IgD-negative memory B cell (primary cell): ENCODE data around the gene POTEF. TPM values are rescaled to one million over a fixed set of nuclear protein-coding genes. Genes with fewer than 3 reads are reported as not detected.
"Not testable (repeated sequence)": the region's sequence is repeated elsewhere in the genome, so short reads cannot be mapped to it uniquely, and the experiment has no call there.

ENCODE experiments used
- H3K27ac Mint-ChIP-seq, 3 donors: one replicate each; pipeline ENCODE4 v1.8.0; 2020 to 2022; ENCODE audit warnings: mild to moderate bottlenecking in 3 of 3, mixed read lengths in 3 of 3, moderate library complexity in 1 of 3
- H3K27me3 Mint-ChIP-seq: one replicate; pipeline ENCODE4 v1.8.0; 2021; ENCODE audit warnings: mixed read lengths
- H3K36me3 Mint-ChIP-seq: one replicate; pipeline ENCODE4 v1.8.0; 2020; ENCODE audit warnings: mild to moderate bottlenecking, mixed read lengths
- H3K4me1 Mint-ChIP-seq, 3 donors: one replicate each; pipeline ENCODE4 v1.8.0; 2020 to 2022; ENCODE audit warnings: mixed read lengths in 3 of 3, mild to moderate bottlenecking in 1 of 3
- H3K4me3 Mint-ChIP-seq, 4 donors: one replicate each; pipeline ENCODE4 v1.8.0; 2020 to 2022; ENCODE audit warnings: mild to moderate bottlenecking in 4 of 4, mixed read lengths in 4 of 4, moderate library complexity in 3 of 4
- H3K9me3 Mint-ChIP-seq, 3 donors: one replicate each; pipeline ENCODE4 v1.8.0; 2020 to 2021; ENCODE audit warnings: mixed read lengths in 3 of 3, mild to moderate bottlenecking in 1 of 3
- polyA plus RNA-seq: library from polyadenylated mRNA; unstranded; fragments of 300-500 nt; fragmentation: Illumina TruSeq; gene quantifications from one replicate; pipeline ENCODE4 v1.2.3, GENCODE V29; 2021

POTEF gene
- polyA plus RNA-seq, 1 donor from 2014 or later, result not detected

DNA sequence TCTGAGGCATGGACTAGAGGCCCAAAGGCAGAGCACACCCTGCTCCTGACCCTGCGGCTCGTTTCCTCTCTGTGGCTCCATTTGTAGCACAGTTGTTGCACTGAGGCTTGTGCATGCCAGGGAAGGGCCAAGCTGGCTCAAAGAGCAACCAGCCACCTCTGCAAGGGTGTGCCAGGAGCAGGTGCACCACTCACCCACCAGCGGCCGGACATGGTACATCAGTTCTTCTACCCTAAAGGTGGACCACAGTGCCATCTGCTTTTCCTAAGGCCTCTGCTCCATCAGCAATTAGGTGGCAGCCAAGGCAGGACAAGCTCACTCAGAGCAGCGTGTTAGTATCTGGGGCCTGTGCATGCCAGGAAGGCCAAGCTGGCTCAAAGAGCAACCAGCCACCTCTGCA is 66.4 kb downstream of the POTEF start:
- H3K27me3 Mint-ChIP-seq, H3K4me1 Mint-ChIP-seq, H3K9me3 Mint-ChIP-seq, H3K4me3 Mint-ChIP-seq, H3K27ac Mint-ChIP-seq, H3K36me3 Mint-ChIP-seq: not testable (repeated sequence)

DNA sequence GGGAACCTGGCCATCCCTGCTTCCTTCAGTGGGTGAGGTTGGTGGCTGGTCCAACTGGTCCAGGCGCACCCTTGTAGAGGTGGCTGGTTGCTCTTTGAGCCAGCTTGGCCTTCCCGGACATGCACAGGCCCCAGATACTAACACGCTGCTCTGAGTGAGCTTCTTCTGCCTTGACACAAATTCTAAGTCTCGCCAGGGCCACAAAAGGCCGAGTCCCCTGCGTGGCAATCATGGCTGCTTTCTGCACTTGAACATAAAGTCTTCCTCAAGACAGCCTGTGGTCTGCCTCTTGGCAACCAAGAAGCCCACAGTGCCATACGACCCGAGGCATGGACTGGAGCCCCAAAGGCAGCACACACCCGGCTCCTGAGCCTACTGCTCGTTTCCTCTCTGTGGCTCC is 69.0 kb downstream of the POTEF start:
- not testable (repeated sequence) for H3K27ac Mint-ChIP-seq, H3K9me3 Mint-ChIP-seq, H3K4me3 Mint-ChIP-seq, H3K27me3 Mint-ChIP-seq, H3K4me1 Mint-ChIP-seq, H3K36me3 Mint-ChIP-seq

DNA sequence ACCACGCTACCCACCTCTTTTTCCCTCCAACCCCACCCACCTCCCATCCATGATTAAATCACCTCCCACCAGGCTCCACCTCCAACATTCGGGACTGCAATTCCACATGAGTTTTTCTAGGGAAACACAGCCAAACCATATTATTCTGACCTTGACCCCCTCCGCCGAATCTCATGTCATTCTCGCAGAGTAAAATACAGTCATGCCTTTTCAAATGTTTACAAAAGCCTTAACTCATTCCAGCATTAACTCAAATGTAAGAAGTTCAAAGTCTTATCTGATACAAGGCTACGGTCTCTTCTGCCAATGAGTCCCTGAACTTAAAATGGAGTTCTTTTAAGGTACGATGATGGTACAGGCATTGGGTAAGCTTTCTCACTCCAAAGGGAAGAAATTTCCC is 72.7 kb downstream of the POTEF start:
- not testable (repeated sequence) for H3K27ac Mint-ChIP-seq, H3K4me3 Mint-ChIP-seq, H3K4me1 Mint-ChIP-seq, H3K9me3 Mint-ChIP-seq, H3K36me3 Mint-ChIP-seq, H3K27me3 Mint-ChIP-seq

DNA sequence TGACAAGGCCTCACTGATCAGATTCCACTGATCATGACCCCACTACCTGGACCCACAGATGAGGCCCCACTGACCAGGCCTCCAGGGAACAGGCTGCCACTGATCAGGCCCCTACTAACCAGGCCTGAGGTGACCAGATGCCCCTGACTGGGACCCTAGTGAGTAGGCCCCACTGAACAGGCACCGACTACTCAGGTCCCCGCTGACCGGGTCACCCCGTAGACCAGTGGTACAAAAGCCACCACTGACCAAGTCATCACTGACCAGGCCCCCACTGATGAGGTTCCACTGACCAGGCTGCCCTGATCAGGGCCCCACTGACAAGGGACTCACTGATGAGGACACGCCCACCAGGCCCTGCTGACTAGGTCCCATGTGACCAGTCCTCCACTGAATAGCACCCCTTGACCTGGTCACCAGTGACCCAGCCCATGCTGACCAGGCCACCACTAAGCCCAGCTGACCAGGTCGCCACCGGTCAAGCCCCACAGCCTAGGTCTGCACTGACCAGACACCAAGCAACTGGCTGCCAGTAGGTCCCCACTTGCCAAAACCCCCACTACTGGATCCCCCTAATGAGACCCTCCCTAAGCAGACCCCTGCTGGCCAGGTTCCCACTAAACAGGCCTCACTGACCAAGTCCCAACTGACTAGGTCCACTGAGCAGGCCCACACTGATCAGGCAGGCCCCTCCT is 75.7 kb downstream of the POTEF start:
- H3K36me3 Mint-ChIP-seq, H3K27me3 Mint-ChIP-seq, H3K9me3 Mint-ChIP-seq, H3K4me3 Mint-ChIP-seq, H3K4me1 Mint-ChIP-seq: not testable (repeated sequence)
- H3K27ac Mint-ChIP-seq, result peak overlapping the region in 1 of 3 donors; percentile 43

DNA sequence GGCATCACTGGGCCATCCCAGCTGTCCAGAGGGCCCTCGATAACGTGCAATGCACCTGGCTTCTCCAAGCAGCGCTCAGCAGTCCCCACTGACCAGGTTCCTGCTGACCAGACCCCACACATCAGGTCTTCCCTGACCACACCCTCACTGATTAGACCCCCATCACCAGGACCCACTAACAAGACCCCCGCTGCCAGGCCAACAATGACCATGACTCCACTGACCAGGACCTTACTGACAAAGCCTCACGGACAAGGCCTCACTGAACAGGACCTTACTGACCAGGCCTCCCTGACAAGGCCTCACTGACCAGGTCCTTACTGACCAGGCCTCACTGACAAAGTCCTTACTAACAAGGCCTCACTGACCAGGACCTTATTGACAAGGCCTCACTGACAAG is 76.6 kb downstream of the POTEF start:
- not testable (repeated sequence) for H3K4me1 Mint-ChIP-seq, H3K4me3 Mint-ChIP-seq, H3K27me3 Mint-ChIP-seq, H3K9me3 Mint-ChIP-seq, H3K36me3 Mint-ChIP-seq, H3K27ac Mint-ChIP-seq

DNA sequence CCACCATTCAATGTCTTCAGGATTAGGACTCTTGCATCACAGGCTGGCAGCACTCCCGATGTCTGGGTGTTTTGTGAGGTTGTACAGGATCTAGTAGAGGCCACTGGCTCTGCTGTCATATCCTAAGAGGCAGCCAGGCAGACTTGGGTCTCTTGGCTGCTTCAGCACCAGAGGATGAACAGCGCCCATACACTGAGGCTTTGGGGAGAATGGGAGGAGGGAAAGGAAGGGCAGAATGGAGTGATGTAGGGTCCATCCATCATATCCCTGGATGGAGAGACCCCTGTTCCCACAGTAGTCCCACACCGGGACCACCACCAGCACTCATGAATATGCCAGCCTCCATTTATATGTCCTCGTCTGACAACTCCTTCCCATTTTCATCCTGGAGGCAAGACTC is 80.6 kb downstream of the POTEF start:
- H3K9me3 Mint-ChIP-seq, H3K36me3 Mint-ChIP-seq, H3K27ac Mint-ChIP-seq, H3K27me3 Mint-ChIP-seq, H3K4me1 Mint-ChIP-seq, H3K4me3 Mint-ChIP-seq: not testable (repeated sequence)

DNA sequence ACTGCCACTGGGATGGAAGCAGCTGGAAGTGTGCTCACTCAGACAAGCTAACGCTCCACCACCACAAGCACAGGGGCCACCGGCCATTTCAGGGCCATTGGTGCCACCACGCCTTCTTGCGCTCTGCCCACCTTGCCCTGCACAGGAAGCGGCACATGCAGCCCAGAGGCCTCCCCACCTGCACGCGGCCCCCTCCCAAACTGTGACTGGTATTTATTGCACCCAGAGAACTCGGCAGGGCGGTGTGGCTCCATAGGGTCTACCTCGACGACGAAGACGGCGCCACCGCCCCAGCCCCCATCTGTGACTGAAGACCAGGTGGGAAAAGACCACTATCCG is 90.8 kb downstream of the POTEF start:
- not testable (repeated sequence) for H3K36me3 Mint-ChIP-seq, H3K27me3 Mint-ChIP-seq, H3K4me3 Mint-ChIP-seq, H3K4me1 Mint-ChIP-seq, H3K9me3 Mint-ChIP-seq, H3K27ac Mint-ChIP-seq

- not testable (repeated sequence) for H3K27me3 Mint-ChIP-seq, H3K27ac Mint-ChIP-seq, H3K4me1 Mint-ChIP-seq, H3K4me3 Mint-ChIP-seq, H3K9me3 Mint-ChIP-seq, H3K36me3 Mint-ChIP-seq
Measured at GRCh38 chr2:130025931-130026330, 103.1 kb downstream of the POTEF start.

Other genes with a start within 250 kb of the POTEF start
- not detected for gene RAB6C, start 149.6 kb downstream of the POTEF start, polyA plus RNA-seq
- gene CCDC74B, start 15.9 kb upstream of the POTEF start, polyA plus RNA-seq, result not detected
- gene SMPD4, start 52.4 kb upstream of the POTEF start, polyA plus RNA-seq, result 43.3 TPM
- 168 TPM for gene MZT2B, start 53.0 kb upstream of the POTEF start, polyA plus RNA-seq
- gene TUBA3E, start 69.2 kb upstream of the POTEF start, polyA plus RNA-seq, result not detected
- 102 TPM for gene IMP4, start 213.7 kb upstream of the POTEF start, polyA plus RNA-seq
- 124 TPM for gene PTPN18, start 226.8 kb upstream of the POTEF start, polyA plus RNA-seq